ENCODE results near the gene UBXN10. TPM values are rescaled to one million over a fixed set of nuclear protein-coding genes. Genes with fewer than 3 reads are reported as not detected.
"Not testable (repeated sequence)": the region's sequence is repeated elsewhere in the genome, so short reads cannot be mapped to it uniquely, and the experiment has no call there.

UBXN10 gene
- total RNA-seq, 4 donors from 2014 or later: 0.18 to 4.3 (median 0.19) TPM; not detected in 1

DNA sequence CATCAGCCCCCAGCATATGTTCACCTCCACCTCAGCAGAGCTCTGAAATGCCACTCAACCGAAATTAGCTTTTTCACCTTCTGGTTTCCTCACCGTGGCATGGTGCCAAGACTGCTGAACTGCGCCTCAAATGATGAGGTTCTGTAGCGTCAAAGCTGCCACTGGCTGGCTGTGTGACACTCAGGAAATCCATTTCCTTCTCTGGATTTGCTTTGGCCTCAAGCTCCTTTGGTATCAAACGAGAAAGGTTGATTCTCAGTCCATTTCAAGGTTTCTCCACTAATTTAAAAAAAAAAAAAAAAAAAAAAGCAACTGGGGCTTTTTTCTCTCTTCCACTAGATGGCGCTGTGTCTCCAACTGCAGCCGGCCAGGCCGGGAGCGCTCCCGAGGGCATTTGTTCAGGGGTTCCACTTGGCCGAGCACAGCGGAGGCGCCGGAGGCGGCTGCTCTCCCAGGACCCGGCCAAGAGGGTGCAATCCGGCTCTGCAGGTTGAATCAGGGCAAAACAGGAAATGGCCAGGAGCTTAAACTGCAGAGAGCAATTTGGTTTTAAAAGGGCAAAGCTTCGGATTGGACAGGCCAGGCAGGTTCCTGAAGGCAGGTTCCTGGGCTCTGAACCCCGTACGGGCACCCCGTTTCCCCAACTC is 26.9 kb downstream of the UBXN10 start:
- Histone ChIP-seq H3K36me3 (no peaks in the 10 kb centered on the region), H3K4me1 (peaks cover 0 to 8% of the 10 kb centered on the region in 2 donors), H3K9me3 (no peaks in the 10 kb centered on the region), H3K27ac (no peak overlapping the region), H3K4me3 (peak overlapping the region in 1 of 4 donors; percentile 39), H3K27me3 (no peaks in the 10 kb centered on the region)
- ATAC-seq: peak; percentile 36 to 58
- TF ChIP-seq POLR2A (IDR thresholded peaks at IDR 0.05) (no peak), CTCF (IDR thresholded peaks at IDR 0.05 in 4 of 5, conservative IDR thresholded peaks at IDR 0.05 in 1 of 5) (peak; percentile 44 to 89 (median 62))
- DNase-seq: peak; percentile 22 to 23
- intact Hi-C loops (cut with DNase I; ENCODE audit: low total_unique reads): loop anchor here (1.0 to 2.0 kb wide), 2 partner anchors 150 to 280 kb away; no protein-coding TSS in a partner anchor
- in situ Hi-C loops (cut with MboI; ENCODE audit: low sequenced_read_pairs in 4 of 4): loop anchor here in 3 of 4 donors (5.0 kb wide), 1 partner anchor 279 kb away; no protein-coding TSS in a partner anchor

DNA sequence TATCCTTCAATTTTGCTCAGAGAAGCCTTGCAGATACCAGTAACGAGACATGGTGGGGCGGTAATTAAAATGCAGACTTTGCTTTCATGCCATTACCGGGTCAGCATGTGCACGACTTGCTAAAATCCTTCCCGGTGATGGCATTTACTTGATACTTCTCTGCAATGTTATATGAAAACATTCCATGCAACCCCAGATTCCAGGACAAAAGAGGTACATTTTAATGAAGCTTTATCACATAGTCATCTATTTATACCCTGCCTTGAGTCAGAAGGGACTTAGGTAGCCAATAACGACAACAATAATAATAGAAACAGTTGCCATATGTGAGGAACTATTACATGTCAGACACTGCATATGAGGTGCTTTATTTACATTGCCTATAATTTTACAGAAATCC is 29.8 kb downstream of the UBXN10 start:
- H3K27me3 ChIP-seq: no peaks in the 10 kb centered on the region

DNA sequence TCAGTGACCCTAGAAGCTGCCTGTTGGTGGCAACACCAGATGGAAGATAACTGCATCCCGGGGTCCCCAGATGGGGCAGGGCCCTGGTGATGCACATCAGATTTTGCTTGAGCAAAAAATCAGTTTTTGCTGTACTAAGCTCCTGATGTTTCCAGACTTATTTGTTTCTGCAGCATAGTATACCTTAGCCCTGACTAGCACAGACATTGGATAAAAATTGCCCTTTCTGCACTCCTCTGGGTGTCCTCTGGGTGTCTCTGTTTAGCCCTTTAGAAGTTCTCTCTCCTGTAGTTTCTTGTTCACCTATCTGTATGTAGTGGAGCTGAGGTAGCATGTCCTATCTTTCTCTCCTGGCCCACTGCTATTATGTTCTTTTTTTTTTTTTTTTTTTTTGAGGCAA is 30.7 kb downstream of the UBXN10 start:
- no peak overlapping the region for H3K27ac ChIP-seq
- no peaks in the 10 kb centered on the region for H3K9me3 ChIP-seq
- intact Hi-C loops (cut with DNase I; ENCODE audit: low total_unique reads): loop anchor here (5.0 kb wide), 1 partner anchor 216 kb away; no protein-coding TSS in a partner anchor
- ATAC-seq: no peak
- no peak overlapping the region for H3K4me3 ChIP-seq
- H3K4me1 ChIP-seq: peaks cover 0 to 8% of the 10 kb centered on the region in 2 donors
- in situ Hi-C loops (cut with MboI; ENCODE audit: low sequenced_read_pairs in 4 of 4): loop anchor here in 1 of 4 donors (5.0 kb wide), 1 partner anchor 276 kb away; no protein-coding TSS in a partner anchor
- no peak for DNase-seq
- H3K27me3 ChIP-seq: no peaks in the 10 kb centered on the region
- no peaks in the 10 kb centered on the region for H3K36me3 ChIP-seq
- TF ChIP-seq POLR2A (IDR thresholded peaks at IDR 0.05) (no peak), CTCF (IDR thresholded peaks at IDR 0.05 in 4 of 5, conservative IDR thresholded peaks at IDR 0.05 in 1 of 5) (no peak)

More for the DNA sequence above, 29.8 kb downstream of the UBXN10 start:
- DNase-seq: no peak
- TF ChIP-seq POLR2A (IDR thresholded peaks at IDR 0.05) (no peak), CTCF (IDR thresholded peaks at IDR 0.05 in 4 of 5, conservative IDR thresholded peaks at IDR 0.05 in 1 of 5) (no peak)
- intact Hi-C loops (cut with DNase I; ENCODE audit: low total_unique reads) (loop anchor here (5.0 kb wide), 1 partner anchor 217 kb away; no protein-coding TSS in a partner anchor), in situ Hi-C loops (cut with MboI; ENCODE audit: low sequenced_read_pairs in 4 of 4) (loop anchor here in 1 of 4 donors (5.0 kb wide), 1 partner anchor 277 kb away; no protein-coding TSS in a partner anchor)
- Histone ChIP-seq H3K4me1 (peaks cover 0 to 8% of the 10 kb centered on the region in 2 donors), H3K4me3 (no peak overlapping the region), H3K9me3 (no peaks in the 10 kb centered on the region), H3K36me3 (no peaks in the 10 kb centered on the region), H3K27ac (no peak overlapping the region)
- ATAC-seq: no peak

DNA sequence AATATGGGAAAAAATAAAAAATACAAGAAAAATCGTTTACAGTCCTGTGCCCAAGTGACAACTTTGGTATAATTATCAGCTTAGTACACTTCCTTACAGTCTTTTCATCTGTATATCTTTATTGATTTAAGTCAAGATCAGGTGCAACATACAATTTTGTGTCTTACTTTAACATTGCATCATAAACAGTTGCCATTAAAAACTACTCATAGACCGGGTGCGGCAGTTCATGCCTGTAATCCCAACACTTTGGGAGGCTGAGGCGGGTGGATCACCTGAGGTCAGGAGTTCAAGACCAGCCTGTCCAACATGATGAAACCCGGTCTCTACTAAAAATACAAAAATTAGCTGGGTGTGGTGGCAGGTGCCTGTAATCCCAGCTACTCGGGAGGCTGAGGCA is 33.2 kb downstream of the UBXN10 start:
- H3K9me3 ChIP-seq, H3K4me1 ChIP-seq, H3K27me3 ChIP-seq, H3K4me3 ChIP-seq, ATAC-seq, DNase-seq, H3K27ac ChIP-seq, H3K36me3 ChIP-seq: not testable (repeated sequence)
- intact Hi-C loops (cut with DNase I; ENCODE audit: low total_unique reads): loop anchor here (5.0 kb wide), 1 partner anchor 213 kb away; no protein-coding TSS in a partner anchor
- in situ Hi-C loops (cut with MboI; ENCODE audit: low sequenced_read_pairs in 4 of 4): loop anchor here in 1 of 4 donors (5.0 kb wide), 1 partner anchor 273 kb away; no protein-coding TSS in a partner anchor

DNA sequence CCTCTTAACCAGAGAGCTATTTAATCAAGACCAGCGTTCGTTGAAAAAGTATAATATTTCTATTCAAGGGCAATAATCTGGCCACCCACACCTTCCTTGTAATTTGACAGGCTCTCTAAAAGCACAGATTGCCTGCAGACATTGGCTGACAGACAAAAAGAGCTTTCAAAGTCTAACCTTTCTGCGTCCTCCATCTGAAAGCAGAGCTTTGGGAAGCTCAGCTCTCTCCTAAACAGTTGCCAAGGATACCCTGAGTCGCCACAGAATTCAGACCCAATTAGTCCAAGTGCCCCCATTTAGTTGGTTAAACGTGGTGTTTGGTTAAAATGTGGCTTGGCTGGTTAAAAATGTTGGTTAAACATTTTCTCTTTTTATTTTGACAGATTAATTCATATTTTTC is 34.1 kb downstream of the UBXN10 start:
- intact Hi-C loops (cut with DNase I; ENCODE audit: low total_unique reads): no loop called here
- TF ChIP-seq CTCF (IDR thresholded peaks at IDR 0.05 in 4 of 5, conservative IDR thresholded peaks at IDR 0.05 in 1 of 5) (no peak), POLR2A (IDR thresholded peaks at IDR 0.05) (no peak)

More for the DNA sequence above, 34.1 kb downstream of the UBXN10 start:
- Histone ChIP-seq H3K9me3 (no peaks in the 10 kb centered on the region), H3K36me3 (no peaks in the 10 kb centered on the region), H3K27me3 (peaks cover 0 to 5% (median 3%) of the 10 kb centered on the region in 3 donors), H3K4me3 (no peak overlapping the region), H3K4me1 (no peaks in the 10 kb centered on the region), H3K27ac (no peak overlapping the region)
- DNase-seq: no peak
- in situ Hi-C loops (cut with MboI; ENCODE audit: low sequenced_read_pairs in 4 of 4): no loop called here
- no peak for ATAC-seq
